NCI-H345 treated with DMSO at 0.1 percent for 48 hours (cell line): ENCODE data around the gene TCF4.

Experiments
- DNase-seq: peaks from one replicate; lab custom pipeline; 2025; ENCODE audit not compliant: unreplicated experiment; lab: John Stamatoyannopoulos, UW

The TCF4 gene

DNA sequence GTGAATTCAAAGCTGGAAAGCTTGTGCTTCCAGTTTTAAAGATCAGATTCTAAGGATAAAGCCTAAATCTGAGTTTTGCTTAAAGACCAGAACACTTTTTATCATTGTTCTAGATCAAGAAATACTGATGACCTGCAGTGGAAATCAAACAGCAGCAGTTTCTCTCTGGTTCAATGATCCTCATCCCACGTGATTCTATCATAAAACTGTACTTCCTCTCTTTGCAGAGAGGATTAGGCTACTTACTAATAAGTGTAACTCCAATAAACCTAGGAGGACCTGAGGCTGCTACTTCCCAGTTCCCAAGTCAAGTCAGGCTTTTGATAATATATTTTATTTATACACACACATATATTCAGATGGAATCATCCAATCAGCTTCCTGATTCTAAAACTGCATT lies 81.9 kb downstream of the TCF4 start:
- DNase-seq, result no peak

DNA sequence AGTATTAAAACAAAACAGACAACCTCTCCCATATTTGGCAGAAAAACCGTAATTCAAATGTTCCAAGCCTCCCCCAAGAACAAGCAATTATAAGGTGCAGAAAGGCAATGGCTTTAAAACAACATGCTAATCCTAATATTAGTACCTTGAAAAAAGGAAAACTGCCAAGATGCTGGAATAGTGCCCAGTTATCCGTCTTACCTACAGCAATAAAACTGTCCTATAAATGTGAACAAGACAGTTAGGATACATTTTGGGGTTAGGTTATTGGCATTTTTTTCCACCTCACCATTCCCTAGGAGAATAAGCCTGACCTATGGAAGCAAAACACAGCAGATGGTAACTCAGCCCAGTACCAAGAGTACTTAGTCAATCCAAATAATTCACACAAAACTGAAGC lies 83.2 kb downstream of the TCF4 start:
- no peak for DNase-seq

DNA sequence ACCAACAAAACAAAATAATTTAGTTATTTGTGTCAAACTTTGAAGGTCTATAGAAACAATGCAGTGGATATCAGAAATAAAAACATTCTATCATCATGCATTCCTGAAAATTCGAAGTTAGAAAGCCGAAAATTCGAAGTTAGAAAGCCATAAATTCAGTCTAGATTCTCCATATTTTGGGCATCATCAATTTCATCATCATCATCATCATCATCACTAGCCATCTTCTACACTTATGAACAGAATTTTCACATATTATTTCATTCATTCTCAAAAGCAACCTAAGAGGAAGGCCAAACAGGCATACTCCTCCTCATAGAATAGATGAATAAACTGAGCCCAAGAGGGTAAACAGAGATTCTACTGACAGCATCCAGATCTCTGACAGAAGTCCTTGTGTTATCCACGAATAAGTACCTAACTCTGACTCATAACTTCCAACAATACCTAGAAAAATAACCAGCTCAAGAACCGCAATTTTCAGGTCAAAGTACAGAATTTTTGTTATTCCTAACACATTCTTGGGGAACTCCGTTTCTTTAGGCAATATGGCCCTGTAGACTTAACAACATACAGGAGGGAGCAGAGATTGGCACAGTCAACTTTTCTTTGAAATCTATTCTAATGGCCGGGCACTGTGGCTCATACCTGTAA lies 84.7 kb downstream of the TCF4 start:
- DNase-seq, result no peak

DNA sequence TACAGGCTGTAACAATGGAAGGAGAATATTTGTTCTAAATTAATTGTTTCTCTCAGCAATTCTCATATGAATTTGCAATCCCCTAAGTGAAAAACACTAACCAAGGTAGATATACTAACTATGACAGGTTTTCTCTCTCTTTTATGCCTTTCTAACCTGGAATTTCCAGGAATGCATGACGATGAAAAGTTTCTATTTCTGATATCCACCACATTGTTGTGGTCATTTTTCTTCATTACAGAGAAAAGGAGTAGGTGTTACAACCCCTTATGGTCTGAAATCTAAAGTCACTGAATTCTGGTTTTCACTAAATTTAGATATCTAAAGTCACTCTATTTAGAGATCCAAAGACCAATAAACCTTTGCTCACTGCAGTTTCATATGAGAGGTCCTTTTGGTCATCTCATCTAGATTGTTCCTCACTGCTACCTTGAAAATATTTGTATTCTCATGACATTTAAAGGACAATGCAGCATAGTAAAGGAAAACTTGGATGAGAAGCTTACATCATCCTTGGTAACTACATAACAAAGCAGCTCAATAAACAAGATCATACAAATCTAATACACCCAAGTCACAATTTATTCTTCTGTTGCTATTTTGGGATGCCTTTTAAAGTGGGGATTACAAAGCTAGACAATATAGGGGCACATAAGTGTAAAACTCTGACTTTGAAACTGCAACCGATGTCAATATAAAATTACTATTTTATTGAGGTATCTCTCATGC lies 85.8 kb downstream of the TCF4 start:
- no peak for DNase-seq

DNA sequence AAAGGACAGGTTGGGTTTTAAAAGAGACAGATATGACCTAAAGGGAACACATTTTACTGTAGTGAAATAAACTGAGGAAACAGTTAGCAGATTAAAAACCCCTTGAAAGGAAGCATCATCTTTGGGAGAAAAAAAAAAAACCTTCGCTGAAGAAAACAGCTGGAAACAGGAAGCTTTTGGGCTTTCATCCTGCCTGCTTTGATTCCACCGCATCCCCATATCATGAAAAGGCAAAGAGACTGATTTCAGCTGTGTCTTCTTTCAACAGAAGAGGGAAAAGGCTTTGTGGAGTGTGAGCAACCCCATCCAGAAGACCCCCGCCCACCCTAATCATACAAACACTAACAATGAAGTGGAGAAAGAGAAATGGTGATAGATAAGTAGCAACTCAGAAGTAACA lies 86.4 kb downstream of the TCF4 start:
- no peak for DNase-seq

DNA sequence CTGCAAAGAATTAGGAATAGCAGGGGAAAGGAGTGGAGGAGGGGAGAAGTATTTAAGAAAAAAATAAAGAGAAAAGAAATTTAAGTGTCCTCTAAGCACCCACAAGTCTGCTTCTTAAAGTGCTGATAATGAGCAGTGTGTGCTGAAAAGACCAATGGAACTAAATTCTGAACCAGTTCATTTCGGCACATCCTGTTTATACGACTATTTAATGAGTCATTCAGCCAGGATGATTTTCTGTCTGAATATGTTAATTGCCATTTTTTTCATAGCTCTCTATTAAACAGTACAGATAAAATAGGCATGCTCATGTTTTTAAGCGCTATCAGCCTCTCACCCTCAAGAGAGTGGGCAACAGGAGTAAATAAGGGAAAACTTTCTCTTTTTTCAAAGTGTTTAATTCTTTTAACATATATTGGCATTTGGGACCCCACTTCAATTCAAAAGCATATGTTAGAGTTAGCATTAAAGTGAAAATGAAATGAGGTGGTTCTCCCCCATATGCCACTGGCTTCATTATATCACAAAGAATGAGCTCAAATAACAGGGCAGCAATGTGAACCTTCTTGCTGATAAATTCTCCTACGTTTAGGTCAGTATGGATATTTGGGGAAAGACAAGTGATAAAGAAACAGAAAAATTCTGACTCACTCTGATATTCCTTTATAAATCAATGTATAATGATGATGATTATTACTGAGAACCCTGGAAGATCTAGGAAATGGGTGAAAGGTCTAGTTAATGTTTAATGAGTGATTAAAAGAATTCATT lies 87.5 kb downstream of the TCF4 start:
- no peak for DNase-seq

DNA sequence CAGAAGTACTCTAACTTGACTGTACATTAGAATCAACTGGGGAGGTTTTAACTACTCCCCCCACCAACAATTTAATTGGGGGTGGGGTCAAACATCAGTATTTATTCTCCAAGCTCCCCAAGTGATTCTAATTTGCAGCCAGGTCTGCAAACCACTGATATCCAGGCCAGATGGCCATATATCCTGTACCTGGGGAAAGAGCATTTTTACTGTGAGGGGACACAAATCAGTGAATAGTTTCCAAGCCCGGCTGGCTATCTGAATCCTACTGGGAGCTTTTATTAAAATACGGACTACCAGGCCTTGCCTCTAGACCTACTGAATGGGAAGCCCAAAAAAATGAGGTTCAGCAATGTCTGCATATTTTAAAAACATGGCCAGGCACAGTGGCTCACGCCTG lies 88.5 kb downstream of the TCF4 start:
- DNase-seq, result no peak

DNA sequence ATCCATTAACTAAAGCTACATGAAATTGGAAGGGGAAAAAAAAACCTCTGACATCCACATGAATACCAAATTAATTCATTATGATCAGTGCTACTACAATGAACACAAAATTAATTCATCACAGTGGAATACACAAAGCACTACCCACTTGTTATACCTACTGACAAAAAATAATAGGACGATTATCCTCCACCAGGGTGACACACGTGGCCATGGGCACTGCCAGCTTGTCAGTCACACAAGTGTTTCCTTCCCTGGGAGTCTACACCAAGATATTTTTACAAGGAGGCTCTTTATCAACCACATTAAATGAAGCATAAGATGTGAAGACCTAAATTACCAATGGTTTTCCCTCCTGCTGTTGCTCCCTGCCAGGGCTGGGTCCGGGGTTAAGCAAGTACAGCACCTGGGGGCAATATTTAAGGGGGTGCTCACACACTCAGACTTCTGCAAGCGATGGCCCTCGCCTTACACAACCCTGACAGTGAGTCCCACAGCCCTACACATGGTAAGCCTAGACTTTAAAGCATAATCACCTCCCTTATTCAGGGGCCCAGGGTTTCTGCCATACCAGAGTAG lies 90.1 kb downstream of the TCF4 start:
- DNase-seq, result no peak

DNA sequence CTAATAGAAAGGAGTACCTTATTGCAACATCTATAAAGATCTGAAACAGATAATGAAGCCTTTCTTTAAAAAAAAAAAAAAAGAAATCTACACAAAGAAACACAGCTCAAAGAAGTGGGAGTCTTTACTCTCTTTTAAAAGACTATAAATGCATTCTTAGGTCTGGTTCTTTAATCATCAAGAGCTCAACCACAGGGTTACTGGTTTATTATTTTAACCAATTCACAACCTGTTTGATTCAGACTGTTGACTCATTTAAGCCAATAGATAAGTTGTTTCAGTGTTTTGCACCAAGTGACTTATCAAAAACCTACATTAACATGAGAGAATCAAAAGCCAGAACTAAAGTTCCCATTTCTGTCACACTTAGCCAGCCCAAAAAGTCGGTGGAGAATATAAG lies 93.1 kb downstream of the TCF4 start:
- DNase-seq, result no peak

DNA sequence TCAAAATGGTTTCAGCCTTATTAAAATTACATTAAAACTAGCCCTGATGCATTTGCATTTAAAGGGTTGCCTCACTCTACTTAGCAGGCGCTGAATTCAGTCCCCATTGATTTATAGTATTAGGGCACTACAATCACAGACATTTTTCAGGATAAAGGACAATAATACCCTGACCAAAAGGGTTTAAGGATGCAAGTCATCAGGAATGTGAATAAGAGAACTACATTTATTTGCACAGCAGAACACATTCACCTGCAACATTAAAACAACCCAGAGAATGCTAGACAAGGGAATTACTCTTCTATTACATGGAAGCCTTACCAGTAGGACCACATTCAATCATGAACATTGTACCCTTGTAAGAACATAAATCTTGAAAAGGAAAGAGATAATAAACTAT lies 93.6 kb downstream of the TCF4 start:
- DNase-seq, result no peak

DNA sequence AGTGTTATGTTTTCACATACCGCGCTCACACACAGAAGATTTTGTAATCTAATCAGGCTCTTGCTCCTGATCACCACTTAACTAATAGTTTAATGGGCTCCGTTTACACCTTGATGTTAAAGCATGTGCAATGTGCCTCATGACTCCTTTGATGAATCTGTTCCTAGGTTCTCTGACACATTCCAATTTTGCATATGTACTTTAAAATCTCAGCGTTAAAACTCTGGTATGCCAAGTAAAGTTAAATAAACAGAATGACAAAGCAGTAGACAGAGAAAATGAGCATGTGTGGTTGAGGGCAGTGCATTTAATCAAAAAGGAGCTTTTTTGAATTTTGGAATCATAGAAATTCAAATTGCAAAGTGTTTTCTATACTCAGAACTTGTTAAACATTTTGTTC lies 96.4 kb downstream of the TCF4 start:
- no peak for DNase-seq

DNA sequence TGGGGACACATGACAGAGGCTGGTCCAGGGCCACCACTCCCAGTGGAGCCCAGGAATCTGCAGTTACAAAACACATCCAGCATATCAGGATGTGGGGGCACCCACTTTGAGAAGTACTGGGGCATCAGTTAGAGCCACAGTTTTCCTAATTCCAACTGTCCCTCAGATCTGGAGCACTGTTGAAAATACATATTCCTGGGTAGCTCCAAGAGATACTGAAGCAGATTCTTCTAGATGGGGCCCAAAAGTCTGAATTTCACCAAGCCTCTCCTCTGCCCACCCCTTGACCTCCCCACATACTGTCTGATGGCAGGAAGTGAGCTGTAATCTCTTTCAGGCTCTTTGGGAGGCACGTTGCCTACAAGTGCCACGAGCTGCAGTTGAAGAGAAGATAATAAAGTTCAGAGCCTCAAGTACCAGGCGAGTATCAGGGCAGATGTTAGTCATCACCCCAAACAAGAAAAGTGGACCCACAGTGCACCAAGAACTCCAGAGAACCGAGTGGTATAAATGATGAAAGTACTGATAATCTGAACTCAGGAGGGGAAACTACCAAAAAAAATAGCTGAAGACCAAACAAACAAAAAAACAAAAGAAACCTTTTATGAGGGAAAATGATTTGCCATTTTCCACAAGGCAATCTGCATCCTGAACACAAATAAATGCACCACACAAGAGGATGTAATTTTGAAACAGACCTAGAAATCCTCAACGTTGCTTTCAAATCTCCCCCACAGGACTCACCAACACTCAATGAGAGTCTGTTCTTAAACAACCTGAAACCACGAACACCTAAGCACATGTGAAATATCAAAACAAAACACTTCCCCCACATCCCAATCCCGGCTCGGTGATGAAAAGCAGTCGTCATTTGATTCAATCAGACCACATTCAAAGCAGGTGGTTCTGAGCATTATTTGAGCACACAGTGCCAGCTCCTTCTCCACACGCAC lies 98.7 kb downstream of the TCF4 start:
- DNase-seq, result peak; percentile 40

DNA sequence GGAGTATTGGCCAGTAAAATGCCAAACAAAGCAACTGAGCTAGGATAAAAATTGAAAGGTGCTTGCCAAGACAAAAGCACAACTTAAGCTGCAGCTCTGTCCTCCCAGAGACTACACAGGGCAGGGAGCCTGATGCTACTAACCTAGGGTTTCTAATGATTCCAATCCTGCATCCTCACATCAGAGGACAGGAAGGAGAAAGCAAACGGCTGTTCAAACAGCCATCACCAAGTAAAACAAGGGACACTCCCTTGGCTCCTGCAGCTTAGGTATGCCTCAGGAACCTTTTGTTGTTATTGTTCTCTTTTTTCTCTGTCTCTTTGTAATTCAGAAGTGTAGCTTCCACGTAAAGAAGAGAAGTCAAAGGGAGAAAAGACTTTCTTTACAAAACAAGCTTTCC lies 99.5 kb downstream of the TCF4 start:
- DNase-seq, result peak; percentile 45

DNA sequence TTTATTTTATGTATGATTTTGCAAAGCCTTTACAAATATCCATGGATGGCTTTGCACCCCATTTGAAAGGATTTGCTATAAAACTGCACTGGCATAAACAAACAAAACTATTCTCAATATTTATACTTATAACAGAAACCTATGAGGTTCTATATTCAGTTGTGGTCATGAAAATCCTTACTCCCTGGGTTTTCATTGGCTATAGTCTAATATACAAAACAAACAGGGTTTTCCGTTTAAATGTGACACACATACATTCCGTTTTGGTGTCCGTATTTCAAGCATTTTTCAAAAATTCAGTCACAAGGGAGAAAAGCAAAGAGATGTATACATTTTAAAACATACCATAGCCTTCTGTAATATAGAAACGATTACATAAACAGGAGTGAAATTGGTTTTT lies 100.0 kb downstream of the TCF4 start:
- no peak for DNase-seq

DNA sequence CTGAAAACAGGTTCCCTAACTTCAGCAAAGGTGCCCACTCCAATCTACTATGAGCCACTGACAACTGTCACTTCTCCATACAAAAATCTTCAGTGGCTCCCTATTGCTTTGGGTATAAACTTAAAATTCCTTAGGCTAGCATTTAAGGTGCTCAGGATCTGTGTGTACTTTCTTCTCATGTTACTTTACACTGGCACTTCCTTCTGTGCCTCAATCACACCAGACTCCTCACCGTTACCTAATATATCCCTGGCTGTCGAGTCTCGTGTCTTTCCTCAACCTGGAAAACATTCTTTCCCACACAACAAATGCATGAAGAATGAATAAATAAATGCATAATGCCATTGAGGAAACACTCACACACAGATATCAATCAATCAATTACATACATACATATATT lies 101.1 kb downstream of the TCF4 start:
- DNase-seq, result no peak

DNA sequence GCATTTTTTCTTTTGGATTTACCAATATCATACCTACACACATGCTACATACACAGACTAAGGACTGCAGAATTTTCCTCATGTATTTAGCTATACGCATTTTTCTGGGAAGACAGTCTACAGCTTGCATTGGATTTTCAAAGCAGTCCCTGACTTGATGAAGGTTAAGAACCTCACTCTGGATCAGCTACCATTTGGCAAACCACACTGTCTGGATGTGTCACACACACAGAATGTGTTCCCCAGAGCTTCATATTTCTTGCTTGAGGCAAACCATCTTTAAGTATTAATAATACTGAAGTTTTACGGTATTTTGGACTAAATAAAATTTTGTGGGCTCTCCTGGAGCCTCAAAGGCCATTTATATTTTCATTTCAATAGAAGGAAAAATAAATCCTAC lies 102.3 kb downstream of the TCF4 start:
- DNase-seq, result no peak

DNA sequence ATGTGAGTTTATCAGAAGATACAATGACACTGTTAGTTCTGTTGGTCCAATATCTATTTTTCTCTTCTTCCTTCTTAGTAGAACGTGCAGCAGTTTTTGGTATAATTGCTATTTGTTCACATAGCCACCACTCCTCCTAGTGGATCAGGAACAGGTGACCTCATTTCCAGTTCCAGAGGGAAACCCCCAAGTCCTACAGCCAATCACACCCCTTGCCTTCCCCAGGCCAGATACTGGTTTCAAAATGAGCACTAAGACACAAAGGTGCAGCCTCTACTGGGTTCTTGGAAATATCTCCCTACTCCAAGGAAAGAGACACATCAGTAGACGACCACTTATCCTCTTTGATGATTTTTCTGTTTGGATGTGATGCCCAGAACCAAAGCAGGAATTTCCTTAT lies 103.2 kb downstream of the TCF4 start:
- DNase-seq, result no peak

DNA sequence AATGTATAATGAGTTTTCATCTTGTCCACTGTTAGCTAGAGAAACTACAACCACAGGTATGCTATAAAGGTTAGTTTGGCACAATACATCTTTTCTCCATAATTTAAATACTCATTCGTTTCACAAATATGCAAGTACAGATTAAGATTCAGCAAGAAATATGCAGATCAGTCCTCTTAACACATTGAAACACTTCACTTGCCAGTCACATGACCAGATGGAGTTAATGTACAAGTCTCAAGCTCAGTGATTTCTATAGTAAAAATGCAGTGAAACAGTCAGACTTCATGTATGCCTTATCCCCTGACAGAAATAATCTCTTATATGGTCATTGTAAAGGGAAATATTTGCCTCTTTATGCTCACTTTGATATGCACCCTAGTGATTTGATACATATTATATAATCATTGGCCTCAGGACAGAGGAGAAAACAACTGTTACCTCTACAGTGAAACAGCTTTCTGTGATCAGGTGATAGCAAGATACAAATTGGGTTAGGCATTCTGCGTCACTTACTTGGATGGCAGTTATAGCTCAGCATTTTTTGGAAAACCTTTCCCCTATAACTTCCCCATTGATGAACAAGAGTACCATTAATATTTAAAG lies 104.6 kb downstream of the TCF4 start:
- no peak for DNase-seq

DNA sequence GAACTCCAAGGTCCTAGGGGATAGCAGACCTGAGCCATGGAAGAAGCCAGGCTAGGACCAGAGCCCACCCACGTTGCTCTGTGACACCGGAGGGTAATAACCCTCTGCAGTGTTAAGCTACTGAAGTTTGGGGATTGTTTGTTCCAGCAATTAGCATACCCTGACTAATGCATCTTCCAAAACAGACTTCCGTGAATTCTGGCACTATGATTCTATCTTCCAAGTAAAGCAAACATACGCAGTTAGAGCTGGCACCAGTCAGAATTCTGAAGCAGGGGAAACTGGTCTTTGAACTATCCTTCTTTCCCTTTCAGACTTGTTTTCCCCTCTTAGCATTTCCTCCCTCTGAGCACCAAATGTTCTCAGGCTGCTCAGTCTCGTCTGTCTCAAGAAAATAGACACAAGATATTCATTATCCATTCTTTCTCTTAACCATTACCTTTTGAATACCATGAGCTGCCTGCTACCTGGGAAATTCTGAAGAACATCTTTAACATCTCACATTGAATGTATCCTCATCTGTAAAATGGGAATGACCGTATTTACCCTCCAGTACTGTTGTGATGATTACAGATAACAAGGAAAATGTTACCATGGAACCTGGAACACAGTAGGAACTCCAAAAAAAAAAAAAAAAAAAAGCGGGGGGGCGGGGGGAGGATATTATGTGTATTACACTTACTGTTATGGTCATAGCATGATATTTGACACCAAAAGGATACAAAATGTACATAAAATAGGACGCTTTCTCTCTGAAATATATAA lies 108.2 kb downstream of the TCF4 start:
- no peak for DNase-seq
